NCI-H2171 (cell line): ENCODE measurements around the gene RSPRY1.

Experiments used
- DNase-seq: peaks from one replicate; lab custom pipeline; 2025; lab: John Stamatoyannopoulos, UW

The RSPRY1 gene

GRCh38 chr16:57152096-57153093 lies 33.7 kb upstream of the RSPRY1 start:
- no peak for DNase-seq

GRCh38 chr16:57153841-57154240 lies 32.3 kb upstream of the RSPRY1 start:
- no peak for DNase-seq

DNA sequence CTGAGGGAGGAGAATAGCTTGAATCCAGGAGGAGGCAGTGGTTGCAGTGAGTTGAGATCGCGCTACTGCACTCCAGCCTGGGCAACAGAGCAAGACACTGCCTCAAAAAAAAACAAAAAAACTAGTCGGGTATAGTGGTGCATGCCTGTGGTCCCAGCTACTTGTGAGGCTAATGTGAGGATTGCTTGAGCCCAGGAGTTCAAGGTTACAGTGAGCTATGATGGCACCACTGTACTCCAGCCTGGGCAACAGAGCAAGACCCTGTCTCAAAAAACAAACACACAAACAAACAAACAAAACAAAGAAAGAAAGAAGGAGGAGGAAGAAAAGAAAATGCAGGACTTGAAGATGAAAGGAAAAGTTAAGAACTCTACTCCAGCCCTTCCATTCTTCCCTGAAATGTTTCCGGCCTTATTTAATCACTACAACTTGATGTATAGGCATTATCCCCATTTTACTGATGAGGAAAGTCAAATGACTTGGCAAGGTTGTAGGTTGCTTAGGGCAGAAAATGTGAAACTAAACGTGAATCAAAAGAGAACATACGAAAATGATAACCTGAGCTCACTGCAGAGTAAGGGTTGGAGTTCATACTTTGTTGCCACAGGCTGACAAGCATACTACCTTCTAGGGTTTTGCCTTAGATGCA lies 30.3 kb upstream of the RSPRY1 start:
- no peak for DNase-seq

DNA sequence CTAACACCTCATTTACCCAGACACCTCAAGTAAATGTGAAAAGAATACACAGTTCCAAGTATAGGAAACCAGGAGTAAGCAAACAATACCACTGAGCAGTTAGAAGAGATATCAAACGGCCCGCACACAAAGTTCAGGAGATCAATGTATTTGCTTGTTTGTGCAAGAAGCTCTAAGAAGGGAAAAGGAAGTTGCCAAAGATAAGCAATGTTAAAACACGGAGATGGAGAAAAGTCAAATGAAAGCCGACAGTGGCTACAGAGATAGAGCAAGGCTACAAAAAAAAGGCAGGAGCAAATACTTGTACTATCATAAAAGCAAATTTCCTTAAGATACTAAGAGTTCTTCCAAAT lies 29.8 kb upstream of the RSPRY1 start:
- no peak for DNase-seq

- DNase-seq = no peak
Measured at GRCh38 chr16:57157533-57157932, 28.6 kb upstream of the RSPRY1 start.

DNA sequence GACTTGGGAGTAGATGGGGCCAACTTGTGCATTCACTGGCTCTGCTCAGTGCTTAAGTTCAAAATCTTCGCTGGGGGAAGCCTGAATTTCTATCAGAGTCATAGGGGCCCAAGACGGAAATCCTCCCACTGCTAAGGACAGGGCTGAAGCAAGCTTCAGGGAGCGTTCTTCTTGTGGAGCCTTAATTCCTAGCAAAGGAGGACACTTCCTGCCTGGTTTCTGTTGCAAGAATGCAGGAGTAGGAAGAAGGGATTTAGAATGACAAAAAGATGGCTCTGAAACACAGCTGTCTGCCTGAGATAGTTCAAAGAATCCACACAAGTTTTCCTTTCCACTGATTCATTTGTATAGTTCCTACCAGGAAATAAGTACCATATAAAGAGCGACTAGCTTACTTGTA lies 26.7 kb upstream of the RSPRY1 start:
- DNase-seq = no peak

DNA sequence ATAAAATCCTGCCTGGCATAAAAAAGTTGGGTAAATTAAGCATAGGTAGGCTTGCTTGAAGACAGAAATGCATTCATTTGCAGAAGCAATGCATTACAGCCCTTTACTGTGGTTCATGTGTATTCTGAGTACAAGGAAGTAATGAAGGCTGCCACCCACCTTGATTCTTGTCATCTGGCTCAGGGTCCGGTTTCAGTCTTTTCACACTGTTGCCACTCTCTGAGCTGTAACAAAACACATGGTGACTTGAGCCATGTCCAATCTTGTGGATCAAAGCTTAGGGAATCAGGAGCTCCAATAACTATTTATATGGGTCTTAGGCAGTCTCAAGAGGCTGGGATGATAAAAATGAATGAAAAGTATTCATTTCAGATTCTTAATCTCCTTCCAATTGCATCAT lies 22.3 kb upstream of the RSPRY1 start:
- DNase-seq = no peak

DNA sequence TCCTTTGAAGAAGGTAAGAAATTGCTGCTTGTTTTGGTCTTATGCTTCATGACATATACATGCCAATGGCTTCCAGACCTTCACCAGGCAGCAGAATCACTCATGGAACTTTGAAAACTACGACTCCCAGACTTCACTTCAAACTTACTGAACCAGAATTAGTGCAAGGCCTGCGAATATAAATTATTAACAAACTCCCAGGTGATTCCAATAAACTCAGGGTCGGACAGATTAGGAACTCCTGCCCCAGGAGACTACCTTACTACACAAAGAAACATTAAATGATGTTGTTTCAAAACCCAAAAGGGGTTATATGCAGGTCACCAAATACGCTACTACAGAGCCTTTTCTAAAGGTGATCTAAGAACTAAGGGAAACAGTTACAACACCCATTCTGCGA lies 20.6 kb upstream of the RSPRY1 start:
- no peak for DNase-seq

DNA sequence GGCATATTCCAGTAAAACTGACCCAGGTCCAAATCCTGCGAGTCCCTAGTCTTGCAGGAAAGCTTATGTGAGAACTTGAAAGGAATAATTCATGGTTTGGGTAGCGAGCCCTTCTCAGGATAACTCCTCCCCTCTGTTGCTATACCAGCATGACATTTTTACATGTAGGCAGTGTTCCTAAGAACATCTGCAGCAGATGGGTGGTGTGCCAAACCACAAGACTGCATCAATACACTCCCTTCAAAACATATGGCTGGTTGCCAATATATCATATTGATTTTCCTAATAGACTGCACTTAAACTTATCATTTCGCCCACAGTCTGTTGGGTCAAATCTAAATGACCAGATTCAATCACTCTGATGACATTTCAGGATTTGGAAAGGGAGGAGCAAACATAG lies 20.2 kb upstream of the RSPRY1 start:
- no peak for DNase-seq

DNA sequence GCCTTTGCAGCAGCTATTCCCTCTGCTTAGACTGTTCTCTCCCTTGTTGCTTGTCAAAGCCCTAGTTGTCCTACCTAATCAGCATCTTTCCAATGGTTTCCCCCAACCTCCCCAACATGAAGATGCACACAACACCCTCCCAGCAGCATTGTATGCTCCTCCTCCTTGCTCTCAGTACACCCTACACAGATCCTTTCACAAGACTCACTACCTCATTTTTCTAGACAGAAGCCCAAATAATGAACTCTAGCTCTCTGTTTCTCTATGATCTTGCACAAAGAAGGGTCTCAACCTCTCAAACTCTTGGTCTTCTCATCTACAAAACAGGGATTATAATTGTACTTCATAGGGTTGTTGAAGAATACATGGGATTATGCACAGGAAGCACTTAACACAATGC lies 19.7 kb upstream of the RSPRY1 start:
- DNase-seq = no peak

DNA sequence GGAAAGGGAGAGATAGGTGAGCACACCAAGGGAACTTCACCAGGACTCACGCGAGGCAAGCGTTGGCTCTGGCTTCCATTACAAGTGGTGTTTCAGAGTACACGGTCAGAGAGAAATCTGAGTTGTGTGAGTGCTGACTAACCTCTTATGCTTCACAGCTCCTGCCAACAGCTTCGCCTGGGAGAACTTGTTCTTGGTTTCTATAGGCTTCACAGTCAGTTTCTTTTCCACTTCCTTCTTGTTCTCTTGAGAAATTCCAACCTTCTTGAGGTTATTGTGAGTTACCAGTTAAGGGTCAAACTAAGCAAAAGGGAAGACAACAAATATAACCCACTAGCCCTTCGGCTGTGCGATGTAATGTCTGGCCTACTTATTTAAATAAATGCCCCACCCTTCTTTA lies 19.2 kb upstream of the RSPRY1 start:
- DNase-seq = no peak

- no peak for DNase-seq
Measured at GRCh38 chr16:57167538-57167937, 18.6 kb upstream of the RSPRY1 start.

DNA sequence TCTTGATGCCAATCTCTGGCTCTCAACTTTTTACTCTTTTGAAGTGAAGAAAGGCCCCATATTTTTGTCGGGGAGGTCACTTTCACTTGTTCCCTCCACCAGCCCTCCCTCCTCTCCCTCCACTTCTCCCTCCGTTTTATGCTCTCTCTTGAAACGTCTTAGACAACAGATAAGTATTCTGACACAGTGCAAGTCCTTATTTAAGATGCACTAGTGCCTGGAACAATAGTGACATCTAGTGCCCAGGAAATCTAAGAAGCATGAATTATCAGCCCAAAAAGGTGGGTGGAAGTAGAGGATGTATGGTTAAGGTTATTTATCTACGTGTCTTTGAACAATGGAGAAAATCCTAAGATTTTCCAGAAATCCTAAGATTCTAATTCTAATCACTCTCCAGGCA lies 18.2 kb upstream of the RSPRY1 start:
- peak; percentile 30 for DNase-seq

GRCh38 chr16:57169327-57169726 lies 16.8 kb upstream of the RSPRY1 start:
- DNase-seq = no peak

- no peak for DNase-seq
Measured at GRCh38 chr16:57172721-57173290, 13.3 kb upstream of the RSPRY1 start.

DNA sequence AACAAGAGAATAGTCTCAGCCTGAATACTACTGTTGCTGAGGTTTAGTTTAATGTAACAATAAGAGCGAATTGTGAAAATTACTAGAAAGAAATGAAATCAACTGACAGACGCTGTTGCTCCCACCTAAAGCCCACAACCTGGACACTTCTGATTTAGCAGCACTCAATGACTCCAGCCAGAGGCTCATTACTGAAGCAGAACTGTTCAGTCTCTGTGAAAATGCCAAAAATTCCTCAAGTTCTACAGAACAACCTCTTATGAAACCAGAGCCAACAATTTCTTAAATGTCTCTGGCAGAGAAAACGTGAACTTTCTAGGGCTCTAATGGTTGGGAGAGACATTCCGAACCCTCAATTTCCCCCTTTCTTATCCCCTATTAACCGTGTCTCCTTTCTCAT lies 10.2 kb upstream of the RSPRY1 start:
- DNase-seq = no peak

DNA sequence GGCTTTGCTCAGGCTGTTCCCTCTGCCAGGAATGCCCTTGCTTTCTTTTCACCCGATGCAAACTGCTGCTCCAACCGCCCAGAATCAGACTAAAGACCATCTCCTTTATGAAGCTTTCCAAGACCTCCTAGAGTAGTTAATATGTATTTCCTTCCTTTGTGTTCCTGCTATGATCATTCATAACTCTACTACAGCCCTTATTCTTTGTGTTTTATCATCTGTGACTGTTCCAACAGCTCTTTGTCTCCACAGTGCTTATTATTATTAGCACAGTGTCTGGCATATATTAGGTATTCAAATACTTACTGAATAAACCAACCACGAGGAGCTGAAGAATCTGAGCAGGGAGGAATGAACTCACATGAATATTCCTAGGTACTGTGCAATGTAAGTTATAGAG lies 7.9 kb upstream of the RSPRY1 start:
- no peak for DNase-seq

GRCh38 chr16:57178793-57179212 lies 7.3 kb upstream of the RSPRY1 start:
- DNase-seq = no peak

- DNase-seq = no peak
Measured at GRCh38 chr16:57179215-57179828, 6.8 kb upstream of the RSPRY1 start.

GRCh38 chr16:57184113-57184512 lies 2.0 kb upstream of the RSPRY1 start:
- no peak for DNase-seq

DNA sequence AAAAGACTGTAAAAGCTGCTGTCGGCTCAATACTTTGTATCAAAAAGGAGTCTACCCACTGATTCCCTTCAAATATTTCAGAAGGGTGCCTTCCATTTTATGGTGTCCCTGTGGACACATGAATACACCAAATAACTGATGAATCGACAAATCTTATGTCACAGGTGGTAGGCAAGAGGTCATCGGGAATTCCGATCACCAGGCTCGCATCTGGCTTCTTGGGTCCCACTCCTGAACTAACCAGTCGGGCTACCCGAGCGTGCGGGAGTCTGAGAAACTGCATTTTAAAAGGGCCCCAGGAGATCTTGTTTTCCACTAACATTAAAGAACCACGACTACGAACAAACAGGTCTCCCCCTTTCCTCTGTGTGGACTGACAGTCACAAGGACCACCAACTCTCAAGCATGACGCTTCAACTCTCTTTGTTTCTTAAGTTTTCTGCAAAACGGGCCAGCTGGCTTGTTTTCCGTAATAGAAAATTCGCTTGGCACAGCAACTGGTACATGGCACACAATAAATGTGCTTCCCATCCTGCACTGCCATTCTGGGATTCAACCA lies 1.2 kb upstream of the RSPRY1 start:
- no peak for DNase-seq

DNA sequence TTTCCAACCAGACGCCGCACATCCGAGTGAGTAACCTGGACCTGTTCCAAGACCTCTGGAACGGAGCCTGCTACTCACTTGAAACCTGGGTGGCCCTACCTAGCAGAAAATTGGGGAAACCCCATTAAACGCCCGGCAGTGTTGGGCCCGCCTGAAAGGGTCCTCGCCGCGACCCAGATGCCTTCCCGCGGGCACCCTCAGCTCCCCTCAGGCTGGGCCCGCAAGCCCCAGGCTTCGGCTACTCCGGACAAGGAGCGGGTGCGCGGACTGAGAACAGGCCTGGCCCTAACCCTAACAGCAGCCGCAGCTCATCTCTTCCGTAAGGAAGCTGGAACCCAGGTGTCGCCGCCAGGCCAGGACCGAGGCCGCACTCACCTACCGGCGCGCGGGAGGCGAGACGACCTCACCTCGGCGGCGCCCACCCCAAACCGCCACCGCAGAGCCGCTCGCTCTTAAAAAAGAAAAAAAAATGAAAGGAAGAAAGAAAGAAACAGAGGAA lies 634 bp upstream of the RSPRY1 start:
- DNase-seq = no peak
